HL-60/S4 treated with retinoic acid at 250 ng/mL for 4 days and 3 days (cell line): ENCODE data around the gene CCDC197.

Experiments
- in situ Hi-C: fragments of 300-500 bp; cut with MboI; formaldehyde crosslinking; loops from 2 replicates; pipeline ENCODE4 v1.7.0; 2022; ENCODE audit warnings: low sequenced_read_pairs

Gene CCDC197

GRCh38 chr14:93977171-93977570, 19.9 kb upstream of the CCDC197 start:
- in situ Hi-C loops = no loop called here

DNA sequence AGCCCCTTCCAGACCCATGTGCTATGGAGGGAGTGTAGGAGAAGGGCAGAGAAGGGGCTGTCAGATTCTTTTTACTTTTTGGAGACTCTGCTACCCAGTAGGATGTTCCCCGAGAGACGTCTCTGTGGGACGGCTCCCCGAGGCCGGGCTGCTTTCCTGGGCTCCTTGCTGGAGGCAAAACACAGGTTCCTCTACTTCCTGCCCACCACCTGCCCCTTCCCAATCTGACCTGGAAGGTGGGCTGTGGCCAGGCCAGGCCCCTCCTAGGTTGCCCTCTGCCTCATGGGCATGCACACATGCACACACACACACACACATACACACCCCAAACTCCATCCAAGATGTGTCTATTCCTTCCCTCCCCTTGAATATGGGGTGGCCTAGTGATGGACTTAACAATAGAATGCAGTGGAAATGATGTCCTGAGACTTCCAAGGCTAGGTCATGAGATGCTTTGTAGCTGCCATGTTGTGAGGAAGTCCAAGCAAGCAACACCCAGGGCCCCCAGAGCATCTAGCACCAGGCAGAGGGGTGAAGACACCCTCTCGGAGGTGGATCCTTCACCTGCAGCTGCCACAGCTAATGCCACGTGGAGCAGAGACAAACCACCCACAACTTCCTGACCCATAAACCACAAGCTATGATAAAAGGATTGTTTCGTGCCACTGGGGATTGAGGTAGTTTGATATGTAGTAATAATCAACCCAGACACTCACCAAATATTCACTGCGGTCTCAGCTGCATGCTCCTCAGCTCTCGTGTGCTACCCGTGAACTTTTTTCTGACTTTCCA, 19.1 kb upstream of the CCDC197 start:
- in situ Hi-C loops = no loop called here

DNA sequence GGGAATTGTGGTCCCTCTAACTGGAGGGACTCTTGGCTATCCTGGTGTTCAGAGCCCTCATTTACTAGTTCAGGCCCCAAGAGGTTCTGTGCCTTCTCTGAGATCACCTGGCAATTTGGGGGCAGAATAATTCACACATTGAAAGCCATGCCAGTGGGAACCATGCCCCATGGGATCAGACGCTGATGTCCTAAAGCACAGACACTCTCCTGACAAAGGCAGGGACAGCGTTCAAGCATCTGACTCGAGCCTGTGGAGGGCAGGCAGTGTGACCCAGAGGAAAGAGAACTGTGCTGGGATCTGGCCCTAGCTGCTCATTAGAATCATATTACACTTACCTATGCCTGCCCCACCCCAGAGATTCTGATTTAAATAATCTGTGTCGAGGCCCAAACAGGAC, 18.4 kb upstream of the CCDC197 start:
- in situ Hi-C loops = no loop called here

DNA sequence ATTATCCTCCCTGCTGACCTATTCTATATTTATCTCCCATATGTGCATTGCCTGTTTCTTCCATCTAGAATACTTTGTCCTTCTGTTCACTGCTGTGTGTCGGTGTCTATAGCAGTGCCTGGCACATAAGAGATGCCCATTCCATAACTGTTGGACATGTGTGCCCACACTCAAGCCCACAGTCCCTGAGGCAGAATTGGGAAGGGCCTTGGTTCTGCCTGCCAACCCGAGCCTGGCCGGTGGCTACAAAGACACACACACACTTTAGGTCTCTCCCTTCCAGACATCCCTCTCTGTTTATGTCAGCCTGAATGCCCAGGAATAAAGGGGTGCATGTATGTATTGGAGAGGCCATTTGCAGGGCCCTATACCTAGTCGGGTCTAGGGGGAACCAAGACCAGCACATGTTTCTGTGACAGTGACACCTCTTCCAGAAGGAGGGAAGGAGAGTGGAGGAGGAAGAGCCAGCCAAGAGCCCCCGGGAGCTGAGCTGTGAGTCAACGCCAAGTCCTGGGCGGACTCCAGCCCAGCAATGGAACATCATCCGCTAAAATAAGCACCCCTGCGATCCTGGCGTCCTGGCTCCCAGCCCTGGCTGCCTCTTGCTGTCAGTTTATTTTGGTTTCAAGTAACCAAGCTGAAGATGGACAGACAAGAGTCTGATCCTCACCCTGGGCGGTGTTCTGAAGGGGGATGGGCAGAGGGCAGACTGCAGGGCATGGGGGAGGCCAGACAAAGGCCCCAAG, 16.5 kb upstream of the CCDC197 start:
- in situ Hi-C loops = no loop called here

DNA sequence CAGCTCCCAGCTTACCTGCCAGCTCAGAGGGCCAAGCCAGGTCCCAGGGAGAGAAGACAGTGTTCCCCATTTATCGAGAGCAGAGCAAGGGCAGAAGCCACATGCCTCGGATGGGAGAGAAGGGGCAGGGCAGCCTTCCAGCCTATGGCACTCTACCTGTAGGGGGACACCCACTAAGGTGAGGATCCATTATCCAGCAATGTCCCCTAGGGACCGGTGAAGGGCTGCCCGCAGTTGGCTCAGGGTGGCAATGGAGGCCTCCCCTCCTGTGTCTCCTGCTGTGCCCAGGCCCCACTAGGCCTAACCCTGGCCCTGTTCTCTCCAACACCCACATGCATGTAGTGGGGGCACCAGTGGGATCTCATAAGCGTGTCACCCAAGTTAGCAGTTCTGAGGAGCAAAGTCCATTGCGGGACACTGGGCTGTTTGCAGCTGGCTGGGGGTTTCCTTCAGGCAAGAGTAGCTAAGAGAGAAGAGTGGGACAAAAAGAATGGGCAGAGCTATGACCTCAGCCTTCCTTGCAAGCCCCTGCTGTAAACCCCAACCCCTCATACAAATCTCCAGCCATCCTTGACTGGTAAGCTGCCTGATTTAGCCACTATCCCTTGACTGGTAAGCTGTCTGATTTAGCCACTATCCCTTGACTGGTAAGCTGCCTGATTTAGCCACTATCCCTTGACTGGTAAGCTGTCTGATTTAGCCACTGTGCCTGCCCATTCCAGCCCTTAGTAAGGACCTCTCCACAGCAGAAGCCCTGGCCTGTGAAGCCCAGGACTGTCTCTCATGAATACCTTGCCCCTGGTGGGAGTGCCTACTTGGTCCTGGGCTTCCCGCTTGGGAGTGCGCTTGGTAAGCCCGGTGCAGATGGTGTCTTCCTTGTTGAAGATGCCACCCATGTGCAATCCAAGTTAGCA, 15.5 kb upstream of the CCDC197 start:
- in situ Hi-C loops = no loop called here

- in situ Hi-C loops = no loop called here
These were observed 14.7 kb upstream of the CCDC197 start for GRCh38 chr14:93982230-93983007.

DNA sequence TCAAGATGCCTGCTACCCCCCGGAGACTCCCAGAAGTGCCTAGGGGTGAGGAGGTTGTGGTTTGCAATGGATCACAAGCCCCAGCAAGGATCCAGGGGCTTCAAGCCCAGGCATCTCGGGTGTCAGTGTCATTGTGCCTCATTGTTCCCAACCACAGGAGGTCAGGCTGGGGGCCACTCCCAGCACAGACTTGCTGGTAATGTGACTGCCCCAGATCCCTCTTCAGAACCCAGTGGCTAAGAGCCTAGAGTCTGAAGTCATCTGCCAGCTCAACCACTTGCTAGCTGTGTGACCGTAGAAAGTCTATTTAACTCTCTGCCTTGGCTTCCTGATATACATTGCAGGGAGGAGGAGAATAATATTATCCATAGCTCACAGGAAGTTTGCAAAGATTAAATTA, 13.0 kb upstream of the CCDC197 start:
- in situ Hi-C loops = no loop called here

DNA sequence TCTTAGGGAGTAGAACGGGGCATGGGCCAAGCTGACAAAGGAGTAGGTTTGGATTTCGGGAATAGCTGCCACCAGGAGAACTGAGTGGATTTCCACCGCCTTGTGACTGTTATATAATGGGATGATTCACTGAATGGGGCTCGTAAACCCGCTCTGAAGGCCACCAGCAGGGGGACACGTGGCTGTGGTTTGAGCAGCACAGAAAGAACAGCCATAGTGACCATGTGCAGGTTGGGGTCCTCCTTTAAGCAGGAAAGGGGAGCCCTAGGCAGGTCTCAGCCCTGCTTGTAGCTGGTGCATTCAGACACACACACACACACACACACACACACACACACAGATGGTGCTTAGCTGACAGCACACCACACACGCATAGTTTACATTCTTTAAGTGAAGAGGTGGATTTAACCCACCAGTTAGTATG, 12.1 kb upstream of the CCDC197 start:
- in situ Hi-C loops = no loop called here

GRCh38 chr14:93986955-93987354, 10.1 kb upstream of the CCDC197 start:
- in situ Hi-C loops = no loop called here

DNA sequence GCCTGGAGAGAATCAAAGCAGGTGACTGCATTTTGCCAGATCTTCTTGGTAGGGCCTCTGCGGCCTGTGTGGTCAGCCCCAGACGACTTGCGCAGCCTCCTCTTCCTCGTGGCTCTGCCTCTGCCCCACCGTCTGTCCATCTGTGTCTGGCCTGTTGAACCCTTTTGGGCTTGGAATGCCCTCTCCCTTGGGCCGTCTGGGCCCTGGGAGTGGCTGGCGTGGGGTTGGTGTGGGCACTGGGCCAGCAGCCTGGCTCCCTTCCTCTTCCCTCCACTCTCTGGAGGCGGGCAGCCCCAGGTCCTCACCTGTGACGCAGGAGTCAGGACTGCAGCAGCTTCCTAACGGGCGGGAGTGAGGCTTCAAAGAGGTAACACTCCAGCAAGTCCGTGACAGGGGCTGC, 9.7 kb upstream of the CCDC197 start:
- in situ Hi-C loops = no loop called here

DNA sequence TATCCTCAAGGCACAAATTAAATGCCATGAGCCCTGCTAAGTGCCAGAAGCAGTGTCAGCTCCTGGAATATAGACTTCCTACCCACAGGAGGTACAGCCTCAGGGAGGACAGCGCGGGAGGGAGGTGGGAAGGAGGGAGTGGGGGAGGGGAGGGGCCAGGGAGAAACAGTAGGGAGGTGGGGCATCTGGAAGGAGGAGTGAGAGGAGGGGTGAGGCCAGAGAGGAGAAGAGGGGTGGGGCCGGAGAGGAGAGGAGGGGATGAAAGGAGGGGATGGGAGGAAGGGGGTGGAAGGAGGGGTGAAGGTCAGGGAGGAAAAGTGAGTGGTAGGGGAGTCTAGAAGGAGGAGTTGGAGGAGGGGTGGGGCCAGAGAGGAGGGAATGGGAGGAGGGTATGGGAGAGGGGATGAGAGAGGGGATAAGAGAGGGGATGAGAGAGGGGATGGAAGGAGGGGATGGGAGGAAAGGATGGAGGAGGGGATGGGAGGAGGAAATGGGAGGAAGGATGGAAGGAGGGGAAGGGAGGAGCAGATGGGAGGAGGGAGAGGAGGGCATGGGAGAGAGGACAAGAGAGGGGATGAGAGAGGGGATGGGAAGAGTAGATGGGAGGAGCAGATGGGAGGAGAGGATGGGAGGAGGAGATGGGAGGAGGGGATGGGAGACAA, 9.2 kb upstream of the CCDC197 start:
- in situ Hi-C loops = no loop called here

DNA sequence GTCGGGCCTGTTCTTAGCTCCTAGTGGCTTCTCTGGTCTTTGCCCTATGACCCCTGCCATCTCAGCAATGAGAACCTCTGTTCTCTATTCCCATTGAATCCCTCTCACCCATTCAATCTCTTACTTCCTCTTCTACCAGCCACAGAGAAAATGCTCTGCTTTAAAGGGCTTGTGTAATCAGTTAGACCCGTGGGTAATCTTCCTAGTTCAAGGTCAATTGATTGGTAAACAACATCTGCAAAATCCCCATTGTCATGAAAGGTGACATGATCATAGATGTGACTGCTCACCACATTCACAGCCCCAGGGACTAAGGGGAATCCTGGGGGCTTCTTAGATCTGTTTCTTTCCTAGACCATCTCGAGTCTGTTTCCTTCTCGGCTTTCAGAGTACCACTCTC, 7.2 kb upstream of the CCDC197 start:
- in situ Hi-C loops = no loop called here

DNA sequence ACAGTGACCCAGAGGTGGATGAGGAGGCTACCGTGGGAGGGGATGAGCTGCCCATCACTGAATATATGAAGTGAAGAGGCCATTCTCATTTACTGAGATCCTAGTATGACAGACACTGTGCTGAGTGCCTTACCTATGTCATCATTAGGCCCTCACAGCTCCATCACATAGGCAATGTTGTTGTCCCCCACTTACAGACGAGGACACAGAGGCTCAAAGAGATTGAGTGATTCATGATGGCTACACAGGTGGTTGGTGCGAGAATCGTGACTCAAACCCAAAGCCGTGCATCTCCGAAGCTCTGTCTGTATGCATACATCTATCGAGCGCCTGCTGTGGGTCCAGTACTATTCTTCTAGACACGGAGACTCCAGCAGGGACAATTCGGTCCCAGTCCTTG, 5.9 kb upstream of the CCDC197 start:
- in situ Hi-C loops = no loop called here

DNA sequence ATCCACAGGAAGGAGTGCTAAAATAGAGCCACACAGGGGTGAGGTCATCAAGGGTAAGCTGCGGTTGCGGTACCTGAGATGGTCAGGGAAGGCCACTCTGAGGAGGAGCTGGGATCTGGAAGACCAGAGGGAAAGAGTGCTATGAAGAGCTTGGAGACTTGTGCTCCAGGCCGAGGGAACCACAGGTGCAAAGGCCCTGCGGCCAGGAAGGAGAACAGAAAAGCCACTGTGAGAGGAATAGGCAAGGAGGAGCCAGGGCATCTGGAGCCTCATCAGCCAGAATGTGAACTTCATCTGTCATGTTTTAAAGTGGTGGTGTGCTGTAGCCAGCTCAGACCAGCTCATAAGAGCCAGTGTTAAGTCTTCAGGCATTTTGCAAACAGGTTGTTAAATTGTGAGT, 5.5 kb upstream of the CCDC197 start:
- in situ Hi-C loops = no loop called here

DNA sequence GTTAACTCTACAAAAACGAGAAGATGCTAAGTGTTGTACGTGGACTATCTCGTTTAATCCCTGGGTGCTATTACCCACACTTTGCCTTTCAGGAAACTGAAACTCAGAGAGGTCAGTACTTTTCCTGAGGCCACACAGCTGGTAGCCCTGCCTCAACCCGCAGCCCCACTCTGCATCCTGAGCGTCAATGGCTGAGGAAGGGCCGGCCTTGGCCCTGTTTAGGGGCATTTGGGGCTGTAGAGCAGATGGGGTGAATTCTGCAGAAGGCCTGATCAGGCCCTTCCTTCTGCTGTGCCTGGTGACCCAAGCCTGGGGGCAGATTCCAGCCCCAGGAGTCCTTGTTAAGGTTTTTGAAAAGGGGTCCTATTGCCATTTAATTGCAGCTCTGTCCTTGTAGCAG, 3.7 kb upstream of the CCDC197 start:
- in situ Hi-C loops = no loop called here

DNA sequence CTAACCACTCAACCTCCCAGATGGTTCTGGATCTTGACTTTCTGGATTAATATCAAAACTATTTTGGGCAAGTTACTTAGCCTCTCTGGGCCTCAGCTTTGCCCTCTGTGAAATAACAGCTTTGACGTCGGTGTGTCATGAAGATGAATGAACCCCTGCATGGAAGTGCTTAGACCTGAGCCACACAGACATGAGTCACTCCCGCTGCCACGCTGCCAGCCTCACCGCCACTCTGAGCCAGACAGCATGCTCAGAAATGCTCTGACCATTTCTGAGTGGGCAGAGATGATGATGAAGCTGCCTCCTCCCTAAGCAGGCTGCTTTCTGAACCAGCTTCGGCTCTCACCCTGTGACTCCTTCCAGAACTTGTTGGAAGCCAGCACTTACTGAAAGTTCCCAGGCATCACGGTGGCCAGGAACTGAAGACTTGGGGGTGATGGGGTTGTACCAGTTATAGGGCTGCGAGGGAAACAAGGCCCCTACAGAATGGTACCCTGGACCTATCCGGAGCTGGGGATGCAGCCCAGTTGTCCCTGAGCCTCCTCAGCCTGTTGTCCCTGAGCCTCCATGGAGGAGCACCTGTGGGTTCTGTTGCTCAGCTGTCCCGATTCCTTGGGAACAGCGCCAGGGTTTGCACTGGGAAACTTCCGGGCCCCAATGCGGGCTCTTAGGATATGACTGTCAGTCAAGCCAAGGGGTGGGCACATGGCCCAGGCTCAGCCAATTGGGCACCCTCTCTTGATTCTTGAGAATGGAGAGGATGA, 2.0 kb upstream of the CCDC197 start:
- in situ Hi-C loops = no loop called here

GRCh38 chr14:93996130-93996695, 888 bp upstream of the CCDC197 start:
- in situ Hi-C loops = no loop called here

- in situ Hi-C loops = no loop called here
These were observed 1.1 kb downstream of the CCDC197 start for GRCh38 chr14:93997916-93998870.
